CD4-positive, alpha-beta T cell treated with Interleukin-15 for 1 hour (primary cell): Measurements from ENCODE around the gene CTDSP2.
"Not testable (repeated sequence)": the region's sequence is repeated elsewhere in the genome, so short reads cannot be mapped to it uniquely, and the experiment has no call there.

Experiments used
- DNase-seq: peaks from one replicate; pipeline ENCODE4 v3.0.0-alpha.2; 2020

The CTDSP2 gene, protein sequence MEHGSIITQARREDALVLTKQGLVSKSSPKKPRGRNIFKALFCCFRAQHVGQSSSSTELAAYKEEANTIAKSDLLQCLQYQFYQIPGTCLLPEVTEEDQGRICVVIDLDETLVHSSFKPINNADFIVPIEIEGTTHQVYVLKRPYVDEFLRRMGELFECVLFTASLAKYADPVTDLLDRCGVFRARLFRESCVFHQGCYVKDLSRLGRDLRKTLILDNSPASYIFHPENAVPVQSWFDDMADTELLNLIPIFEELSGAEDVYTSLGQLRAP

DNA sequence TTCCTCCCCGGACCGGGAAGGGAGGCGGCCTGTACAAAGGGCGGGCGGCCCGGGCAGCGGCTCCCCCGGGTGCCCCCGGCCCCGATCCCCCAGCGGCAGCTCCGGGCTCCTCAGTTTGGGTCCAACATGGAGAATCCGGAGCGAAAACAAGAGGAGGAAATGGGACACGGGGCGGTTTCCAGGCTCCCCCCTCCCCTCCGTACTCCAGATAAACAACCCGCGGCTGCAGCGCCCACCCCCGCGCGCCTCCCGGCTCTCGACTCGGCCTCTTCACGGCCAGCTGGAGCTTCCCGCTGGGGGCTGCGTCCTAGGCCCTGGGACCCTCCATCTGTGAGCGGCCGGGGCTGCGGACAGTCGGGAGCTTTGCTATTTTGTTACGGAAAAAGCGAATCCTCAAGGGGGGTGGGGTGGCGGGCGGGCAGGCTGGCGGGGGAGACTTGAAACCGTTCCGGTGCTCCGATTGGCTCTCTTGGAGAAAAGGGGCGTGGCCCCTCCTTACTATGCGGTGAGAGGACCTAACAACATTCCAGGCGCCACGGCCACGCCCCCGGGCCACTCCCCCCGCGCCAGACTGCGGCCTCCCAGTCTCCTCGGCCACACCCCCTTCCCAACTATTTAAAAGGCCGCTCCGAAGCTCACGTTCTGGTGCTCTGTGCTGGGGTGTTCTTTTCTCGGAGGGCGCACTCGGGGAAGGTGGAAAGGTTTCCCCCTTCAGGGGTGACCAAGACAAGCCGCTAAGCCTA, at the start of gene CTDSP2:
Gene CTDSP2 (minus strand): TSS at position 153 of the 743 bp plus-strand sequence. CDS start 294 bp downstream, outside the sequence.
- peak; percentile 90 for DNase-seq

DNA sequence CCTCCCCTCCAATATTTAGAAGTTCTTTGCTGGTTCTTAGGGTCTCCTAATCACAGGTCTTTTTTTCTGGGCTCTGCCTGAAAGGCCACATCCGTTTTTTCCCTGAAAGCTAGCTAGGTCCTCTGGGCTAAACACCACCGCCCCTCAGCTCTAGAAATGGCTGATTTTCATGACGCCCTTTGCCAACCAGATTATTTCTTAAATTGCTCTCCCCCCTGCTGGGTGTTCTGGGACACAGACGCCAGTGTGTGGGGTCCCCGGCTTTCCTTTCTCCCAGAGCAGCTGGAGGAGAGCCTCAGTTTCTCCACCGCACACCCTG, 49.5 kb upstream of the CTDSP2 start:
- DNase-seq = no peak

DNA sequence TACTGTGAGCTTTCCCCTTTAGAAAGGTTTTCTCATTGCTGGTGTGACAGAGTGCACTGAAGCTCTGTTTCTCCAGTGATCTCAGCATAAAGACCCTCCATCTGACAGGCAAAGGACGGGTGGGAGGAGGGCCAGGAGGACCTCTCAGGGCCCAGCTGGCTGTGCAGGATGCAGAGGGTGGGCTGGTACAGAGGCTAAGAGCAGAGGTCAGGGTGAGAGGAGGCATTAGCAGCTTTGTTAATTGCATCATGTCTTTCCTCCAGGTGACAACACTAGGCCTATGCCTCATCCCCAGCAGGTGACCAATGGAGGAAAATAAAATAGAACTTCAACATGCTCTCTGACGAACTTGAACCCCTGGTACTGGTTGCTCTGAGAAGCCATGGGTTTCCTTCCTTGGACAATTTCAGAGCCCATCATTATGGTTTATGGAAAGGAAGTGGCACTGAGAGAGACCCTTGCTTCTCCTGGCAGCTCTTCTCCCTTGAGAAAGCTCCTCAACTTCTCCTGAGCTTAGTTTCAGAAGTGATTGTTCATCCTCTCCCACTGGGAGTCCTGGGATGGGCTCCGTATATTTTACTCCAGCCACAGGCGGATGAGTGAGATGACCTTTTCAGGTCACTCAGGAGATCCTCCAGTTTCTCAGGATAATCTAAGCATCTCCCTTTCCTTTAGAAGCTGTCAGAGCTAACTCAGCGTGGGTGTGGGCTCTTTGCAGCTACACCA, 49.0 kb upstream of the CTDSP2 start:
- no peak for DNase-seq

DNA sequence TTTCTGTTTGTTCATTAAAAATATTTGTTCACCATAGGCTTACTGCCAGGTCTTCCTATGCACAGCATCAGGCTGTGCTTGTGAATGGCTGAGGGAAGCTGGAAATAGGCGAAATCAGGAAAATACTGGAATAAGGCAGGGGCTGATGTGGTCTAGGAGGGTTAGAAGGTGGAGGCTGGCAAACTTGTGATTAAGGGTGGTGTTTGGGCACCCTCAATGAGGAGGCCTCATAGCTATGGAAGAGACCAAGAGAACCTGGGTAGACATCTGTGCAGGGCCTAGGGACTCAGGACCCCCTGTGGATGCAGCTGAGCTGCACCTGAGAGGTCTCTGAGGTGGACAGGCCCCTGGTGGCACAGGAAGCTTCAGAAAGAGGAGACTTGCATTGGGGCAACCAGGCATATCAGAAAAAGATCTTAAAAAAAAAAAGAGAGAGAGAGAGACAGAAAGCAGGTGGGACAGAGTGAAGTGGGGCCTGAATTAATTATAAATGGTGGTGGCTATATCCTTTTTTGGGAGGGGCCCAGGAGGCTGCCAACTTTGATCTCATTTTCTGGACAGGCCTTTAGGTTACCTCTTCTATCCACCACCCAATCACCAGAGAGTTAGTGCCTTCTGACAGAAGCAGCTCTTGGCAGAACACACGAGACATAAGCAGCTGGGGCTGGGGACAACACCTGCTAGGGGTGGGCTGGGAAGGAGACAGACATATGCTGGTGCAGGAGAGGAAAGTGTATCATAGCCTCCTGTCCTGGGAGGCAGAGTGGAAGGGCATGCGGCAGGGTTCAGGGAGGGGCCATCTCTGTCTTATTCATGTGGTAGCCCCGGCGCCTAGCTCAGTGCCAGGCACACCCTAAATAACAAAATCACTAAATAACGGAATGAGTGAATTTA, 48.1 kb upstream of the CTDSP2 start:
- DNase-seq = no peak

DNA sequence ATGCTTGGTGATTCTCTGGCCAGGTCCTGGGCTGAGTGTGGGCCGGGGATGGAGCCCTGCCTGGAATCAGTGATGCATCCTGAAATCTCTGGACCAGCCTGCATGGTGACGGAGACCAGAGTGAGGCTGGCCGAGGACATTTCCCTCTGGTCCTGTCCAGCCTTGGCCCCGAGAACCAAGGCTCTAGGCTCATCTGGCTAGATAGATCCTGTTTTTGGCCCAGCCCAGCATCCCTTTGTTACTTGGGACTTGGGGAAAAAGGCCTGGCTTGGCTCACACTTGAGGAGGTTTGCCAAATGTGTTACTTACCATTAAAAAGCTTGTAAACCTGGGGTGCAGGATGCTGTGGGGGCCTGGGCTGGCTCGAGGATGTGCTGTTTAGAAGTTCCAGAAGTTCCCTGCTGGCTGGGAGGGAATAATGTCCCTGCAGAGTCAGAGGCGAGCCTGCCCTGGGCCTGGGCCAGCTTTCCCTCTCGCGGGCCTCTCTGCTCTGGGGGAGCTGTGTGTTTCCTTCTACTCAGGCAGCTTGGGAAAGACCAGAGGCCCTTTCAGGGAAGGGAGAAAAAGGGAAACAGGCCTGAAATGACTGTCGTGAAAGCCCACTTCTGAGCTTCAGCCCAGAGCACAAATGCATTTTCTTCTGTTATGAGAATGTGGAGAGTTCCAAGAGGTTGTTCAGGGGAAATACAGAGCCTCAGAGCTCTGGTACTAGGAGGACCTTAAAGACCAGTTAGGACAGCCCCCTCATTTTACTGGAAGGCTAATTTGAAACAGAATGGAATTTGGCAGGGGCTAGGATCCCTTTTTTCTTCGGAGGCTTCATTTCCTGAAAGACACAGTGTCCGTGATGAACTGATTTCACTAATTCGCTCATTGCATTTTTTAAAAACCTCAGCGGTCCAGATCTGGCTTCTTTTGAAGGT, 47.2 kb upstream of the CTDSP2 start:
- DNase-seq = no peak

DNA sequence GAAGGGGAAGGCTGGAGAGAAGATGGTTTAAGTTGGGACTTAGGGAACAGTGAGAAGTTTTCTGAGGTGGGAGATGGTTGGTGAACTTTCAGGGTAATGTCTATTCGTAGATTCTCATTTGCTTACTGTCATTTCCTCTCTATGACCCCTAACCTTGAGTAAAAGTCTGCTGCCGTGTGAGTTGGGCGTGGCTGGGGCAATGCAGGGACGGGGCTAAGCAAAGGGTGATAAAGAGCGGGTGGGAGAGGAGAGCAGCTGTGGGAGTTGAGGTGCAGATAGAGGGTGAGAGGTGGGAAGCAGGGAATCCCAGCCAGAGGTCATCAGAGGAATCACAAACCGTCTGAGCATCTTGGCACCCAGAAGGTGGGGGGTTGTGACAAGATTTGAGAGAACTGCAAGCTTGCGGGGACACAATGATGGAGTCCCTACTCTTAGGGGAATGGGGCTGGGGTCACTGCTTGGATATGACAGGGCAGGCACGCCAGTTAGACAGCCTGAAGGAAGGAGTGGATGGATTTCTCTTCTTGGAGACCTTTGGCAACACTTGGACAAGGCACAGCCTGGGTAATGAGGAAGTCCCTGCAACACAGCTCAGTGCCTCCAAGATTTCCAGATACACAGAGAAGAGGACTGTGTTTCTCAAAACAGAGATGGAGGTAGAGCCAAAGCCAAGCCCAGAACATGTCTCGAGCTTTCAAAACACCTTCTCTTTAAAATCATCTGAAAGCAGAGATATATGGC, 45.9 kb upstream of the CTDSP2 start:
- no peak for DNase-seq

DNA sequence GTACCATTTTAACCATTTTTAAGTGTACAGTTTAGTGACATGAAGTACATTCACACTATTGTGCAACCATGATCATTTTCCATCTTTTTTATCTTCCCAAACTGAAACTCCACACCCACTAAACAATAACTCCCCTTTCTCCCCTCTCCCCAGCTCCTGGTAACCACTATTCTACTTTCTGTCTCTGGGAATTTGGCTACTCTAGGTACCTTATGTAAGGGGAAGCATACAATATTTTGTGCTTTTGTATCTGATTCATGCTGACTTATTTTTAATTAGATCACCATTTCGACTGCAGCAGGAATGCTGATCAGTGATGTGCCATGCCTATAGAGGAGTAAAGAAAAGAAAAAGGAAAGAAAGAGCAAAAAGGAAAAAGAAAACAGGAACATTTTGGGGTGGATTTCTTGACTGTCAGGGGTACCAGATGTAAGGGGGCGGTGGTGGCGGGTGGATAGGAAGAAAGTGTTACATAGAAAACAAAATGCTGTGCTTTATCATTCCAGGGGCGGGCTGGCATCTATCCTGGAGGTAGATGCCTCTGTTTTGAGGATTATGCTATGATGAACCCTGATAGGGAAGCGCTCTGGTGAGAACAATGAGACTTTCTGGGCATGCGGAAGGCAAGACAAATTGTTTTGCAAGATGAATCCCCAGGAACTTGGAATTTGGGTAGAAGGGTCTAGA, 45.2 kb upstream of the CTDSP2 start:
- no peak for DNase-seq

DNA sequence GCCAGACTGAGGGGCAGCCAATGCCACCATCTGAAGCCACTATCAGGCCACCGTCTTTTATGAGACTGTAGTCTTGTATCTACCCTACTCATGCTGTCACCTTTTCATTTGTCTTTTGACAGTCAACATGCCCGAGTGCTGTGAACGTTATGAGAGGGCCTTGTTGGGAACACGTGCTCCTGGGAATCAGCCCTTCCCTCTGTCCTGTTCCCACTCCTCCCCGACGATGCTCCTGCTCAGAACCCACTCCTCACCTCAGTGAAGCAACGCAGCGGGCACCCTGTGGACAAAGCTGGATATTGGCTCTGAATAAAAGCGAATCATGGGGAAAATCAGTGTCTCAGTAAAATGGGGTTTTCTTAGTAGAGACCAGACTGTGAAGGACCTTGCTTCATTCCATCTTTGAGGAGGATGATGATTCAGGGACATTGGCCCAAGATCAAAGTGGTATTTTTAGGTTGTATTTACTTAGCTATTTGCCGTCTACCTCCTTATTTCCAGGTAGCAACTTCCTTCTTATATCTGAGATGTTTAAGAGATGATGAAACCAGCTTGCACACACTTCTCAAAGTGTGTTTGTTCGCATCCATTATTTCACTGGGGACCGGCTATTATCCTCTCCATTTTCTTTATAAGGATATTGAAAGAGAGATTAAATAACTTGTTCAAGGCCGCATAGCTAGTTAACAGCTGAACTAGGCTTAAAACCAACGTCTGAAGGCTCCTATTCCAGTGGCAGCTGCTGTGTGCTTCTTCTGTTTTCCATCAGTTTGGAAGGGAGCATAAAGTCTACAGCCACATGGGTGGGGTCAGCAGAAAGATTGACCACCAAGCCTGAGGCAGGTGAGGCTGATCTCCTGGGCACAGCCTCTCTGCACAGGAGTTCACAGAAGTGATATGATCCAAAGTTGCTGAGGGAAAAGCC, 43.9 kb upstream of the CTDSP2 start:
- no peak for DNase-seq

DNA sequence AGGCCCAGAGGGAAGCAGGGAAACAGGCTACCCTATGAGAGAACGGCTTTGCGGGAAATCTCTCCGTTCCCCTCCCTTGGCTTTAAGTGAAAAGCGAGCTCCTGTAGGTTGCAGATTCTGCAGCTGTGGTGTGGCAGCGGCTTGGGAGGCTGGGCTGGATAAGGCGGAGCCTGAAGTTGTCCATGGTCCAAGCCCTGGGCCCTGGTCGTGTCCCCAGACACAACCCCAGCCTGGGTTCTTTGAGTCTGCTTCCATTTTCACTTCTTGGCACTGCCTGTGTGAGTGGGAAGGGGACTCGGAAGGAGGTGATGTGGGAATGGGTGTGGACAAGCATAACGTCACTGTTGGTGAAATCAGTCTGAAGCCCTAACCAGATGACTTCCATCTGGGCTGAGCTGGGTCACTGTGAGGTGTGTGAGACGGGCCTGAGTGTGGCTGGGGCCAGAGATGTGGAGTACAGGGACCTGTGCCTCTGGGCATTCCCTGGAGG, 43.0 kb upstream of the CTDSP2 start:
- DNase-seq = no peak

DNA sequence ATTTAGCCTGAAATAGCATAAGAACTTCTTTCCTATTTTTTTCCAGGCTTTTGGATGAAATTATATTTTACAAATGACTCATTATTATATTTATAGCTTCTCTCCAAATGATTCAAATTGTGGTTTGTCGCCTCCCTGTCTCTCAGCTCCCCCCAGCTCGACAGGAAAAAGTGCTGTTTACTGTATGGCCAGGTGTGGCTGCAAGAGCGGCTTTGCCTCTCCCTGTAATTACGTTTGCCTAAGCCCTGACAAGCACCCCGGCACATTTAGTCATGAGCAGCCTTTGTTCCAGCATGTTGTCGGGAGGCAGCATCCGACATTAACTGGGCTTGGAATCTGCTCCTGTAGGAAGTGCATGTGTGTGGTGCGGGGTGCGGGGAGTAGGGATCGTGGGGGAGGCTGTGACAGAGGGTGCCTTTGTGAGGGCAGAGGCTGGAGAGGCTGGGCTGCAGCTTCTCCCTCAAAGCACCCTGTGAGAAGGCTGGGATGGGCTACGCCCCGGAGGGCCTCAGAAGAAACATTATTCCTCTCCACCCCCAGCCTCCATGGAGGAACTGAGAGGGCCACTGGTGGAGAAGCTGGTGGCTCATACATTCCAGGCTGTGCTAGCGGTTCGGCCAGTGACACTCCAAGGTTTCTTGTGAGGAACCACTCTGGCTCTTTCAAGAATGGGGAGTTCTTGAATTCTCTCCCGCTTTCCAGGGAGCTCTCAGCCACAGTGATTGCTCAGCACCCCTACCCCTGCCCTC, 42.1 kb upstream of the CTDSP2 start:
- DNase-seq = no peak

DNA sequence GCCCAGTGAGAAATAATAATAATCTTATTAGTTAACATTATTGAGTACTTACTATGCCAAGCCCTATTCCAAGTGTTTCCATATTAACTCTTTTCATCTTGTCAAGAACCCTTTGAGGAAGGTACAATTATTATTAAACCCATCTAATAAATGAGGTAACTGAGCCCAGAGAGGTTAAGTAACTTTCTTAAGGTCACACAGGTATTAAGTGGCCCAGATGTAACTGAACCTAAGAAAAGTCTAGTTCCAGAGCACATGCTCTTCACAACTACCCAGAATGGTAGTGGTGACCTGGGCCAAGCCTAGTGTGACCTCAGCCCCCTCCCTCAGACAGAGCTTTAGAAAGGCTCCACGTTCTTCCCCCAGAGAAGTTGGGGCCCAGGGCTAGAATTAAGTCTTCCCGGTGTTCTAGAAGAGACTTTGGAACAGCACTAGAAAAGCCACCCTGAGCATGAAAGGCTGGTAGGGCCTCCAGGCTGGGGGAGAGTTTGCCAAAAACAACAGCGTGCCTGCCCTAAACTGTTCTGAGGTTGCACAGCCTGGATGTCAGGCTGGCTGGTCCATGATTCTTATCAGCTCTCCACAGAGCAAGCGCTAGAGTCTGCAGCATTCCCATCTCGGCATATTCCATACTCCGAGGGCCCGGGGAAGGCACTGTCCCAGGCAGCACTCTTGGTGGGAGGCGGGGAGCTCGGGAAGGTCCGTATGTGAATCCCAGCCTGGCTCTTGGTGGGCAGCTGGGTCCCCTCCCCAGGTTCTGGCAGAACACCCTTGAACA, 41.3 kb upstream of the CTDSP2 start:
- DNase-seq = no peak

DNA sequence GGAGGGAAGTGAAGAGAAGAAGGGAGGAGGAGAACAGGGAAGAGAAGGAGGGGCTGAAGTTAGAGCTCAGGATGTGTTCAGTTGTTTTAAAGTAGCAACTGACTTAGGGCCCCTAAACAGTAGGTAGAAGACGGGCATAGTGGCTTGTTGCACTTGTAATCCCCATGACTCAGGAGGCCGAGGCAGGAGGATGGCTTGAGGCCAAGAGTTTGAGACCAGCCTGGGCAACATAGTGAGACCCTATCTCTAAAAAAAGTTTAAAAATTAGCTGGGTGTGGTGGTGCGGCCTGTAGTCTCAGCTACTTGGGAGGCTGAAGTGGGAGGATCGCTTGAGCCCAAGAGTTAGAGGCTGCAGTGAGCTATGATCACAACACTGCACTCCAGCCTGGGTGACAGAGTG, 40.4 kb upstream of the CTDSP2 start:
- DNase-seq = not testable (repeated sequence)

DNA sequence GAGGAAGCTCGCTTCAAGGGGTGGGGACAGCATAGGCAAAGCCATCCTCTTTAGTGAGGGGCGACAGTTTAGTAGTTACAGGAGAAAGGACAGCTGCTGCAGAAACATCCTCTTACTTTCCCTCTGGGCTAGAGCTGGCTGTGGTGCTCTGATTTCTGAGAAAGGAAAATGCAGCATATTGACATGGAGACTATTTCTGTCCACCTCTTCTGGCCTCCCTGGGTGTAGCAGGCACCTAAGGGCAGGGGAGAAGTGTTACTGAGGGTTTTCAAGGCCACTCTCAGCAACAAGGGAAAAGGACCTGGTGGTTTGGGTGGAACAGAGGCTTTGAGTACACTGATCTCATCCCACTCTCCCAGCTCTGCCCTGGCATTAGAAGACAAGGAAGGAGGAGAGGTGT, 40.0 kb upstream of the CTDSP2 start:
- no peak for DNase-seq

DNA sequence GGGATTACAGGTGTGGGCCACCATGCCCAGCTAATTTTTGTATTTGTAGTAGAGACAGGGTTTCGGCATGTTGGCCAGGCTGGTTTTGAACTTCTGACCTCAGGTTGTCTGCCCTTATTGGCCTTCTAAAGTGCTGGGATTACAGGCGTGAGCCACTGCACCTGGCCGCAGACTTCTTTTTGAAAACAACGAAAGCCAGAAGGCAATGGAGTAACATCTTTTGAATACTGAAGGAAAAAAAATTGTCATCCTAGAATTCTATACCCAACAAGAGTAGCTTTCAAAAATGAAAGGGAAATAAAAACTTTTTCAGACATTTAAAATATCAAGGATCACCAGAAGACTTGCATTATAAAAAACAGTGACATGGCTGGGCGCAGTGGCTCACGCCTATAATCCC, 38.7 kb upstream of the CTDSP2 start:
- no peak for DNase-seq

DNA sequence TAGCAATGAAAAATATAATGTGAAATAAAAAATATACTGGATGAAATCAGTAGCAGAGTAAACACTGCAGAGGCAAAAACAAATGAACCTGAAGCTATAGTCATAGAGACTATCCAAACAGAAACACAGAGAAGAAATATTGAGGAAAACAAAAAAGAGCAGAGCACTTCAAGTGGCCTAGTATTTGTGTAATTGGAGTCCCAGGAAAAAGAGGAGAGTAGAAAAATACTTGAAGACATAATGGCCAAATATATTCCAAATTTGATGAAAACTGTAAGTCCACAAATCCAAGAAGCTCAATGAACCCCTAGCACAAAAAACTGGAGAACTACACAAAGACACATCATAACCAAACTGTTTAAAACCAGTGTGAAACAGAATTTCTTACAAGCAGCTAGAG, 37.2 kb upstream of the CTDSP2 start:
- DNase-seq = no peak

DNA sequence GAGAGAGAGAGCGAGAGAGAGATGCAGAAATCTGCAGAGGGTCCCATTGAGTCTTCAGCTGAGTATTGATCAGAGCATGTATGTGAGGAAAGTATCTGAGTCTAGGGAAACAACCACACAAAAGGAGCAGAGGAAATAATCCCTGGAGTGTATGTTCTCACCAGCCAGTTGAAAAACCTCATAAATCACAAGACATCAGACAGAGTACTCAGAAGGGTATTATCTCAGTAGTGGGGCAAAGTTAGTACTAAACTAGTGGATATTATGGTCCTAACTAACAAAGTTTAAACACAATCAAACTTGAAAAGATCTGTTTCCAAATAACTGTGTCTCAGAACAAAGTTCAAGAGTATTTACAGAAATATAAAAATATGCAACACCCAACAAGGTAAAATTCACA, 36.5 kb upstream of the CTDSP2 start:
- no peak for DNase-seq

DNA sequence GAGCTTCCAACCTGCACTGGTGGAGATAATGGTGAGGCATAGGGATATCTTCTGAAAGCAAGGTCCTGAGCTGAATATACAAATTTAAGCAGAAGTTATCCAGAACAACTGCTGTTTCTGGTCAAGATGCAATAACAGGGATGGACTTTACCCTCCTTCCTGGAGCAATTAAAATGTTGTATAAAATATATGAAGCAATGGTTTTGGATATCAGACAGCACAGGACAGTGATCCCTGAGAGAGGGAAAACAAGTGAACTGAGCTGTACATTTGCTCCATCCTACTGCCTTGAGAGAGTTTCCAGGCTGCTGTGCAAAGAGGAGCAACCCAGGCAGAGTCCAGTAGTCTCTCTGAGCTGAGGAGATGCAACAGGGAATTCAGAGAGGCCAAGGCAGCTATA, 36.0 kb upstream of the CTDSP2 start:
- DNase-seq = no peak

DNA sequence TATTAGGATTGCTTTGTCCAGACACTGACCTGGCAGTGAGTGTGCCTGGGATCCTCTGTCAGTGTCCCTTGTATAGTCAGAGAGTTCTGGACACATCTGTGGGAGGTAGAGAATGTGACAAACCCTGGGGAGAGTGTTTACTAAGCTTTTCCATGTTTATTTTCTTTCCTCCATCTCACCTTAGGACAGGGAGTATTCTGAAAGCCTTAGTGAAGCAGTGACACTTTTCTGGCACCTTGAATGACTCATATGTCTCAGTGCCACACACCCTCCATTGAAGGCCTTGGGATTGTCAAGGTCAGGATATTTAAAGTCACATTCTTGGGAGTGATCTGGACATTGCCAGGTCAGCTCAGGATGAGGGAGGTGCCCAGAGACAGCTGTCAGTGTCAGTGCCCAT, 34.9 kb upstream of the CTDSP2 start:
- no peak for DNase-seq
